Heart right ventricle (tissue), 16 donors: ENCODE results near the gene CLPTM1. TPM values are rescaled to one million over a fixed set of nuclear protein-coding genes. Genes with fewer than 3 reads are reported as not detected.

Source experiments
- ATAC-seq, 8 donors: fragments of 200-7000 bp; cut with Tn5 transposase; one replicate each; pipeline ENCODE4 v1.9.1; 2020; ENCODE audit warnings: mild to moderate bottlenecking in 8 of 8, moderate library complexity in 8 of 8, moderate number of reproducible peaks in 1 of 8
- DNase-seq, 2 donors: peaks; one replicate each; pipeline ENCODE4 v3.0.0-alpha.2; 2020
- H3K27ac ChIP-seq, 10 donors: fragments of 200-600 bp; sonication (generic) in 2 of 10; one replicate each; pipeline versions ENCODE4 v1.5.0 to v1.8.0; 2020 to 2022; ENCODE audit warnings: mild to moderate bottlenecking in 3 of 10
- H3K27me3 ChIP-seq, 7 donors: fragments of 200-600 bp; one replicate each; pipeline ENCODE4 v1.8.0; 2021 to 2022; ENCODE audit warnings: mild to moderate bottlenecking in 2 of 7
- H3K36me3 ChIP-seq, 9 donors: fragments of 200-600 bp; sonication (generic) in 1 of 9; one replicate each; pipeline versions ENCODE4 v1.5.0 to v1.8.0; 2020 to 2022; ENCODE audit warnings: mild to moderate bottlenecking in 2 of 9
- H3K4me1 ChIP-seq, 9 donors: fragments of 200-600 bp; sonication (generic) in 1 of 9; one replicate each; pipeline versions ENCODE4 v1.5.0 to v1.8.0; 2020 to 2022; ENCODE audit warnings: mild to moderate bottlenecking in 4 of 9
- H3K4me3 ChIP-seq, 10 donors: fragments of 200-600 bp; sonication (generic) in 2 of 10; one replicate each; pipeline versions ENCODE4 v1.5.0 to v1.8.0; 2020 to 2022; ENCODE audit warnings: mild to moderate bottlenecking in 7 of 10, moderate library complexity in 2 of 10
- H3K9me3 ChIP-seq, 11 donors: fragments of 200-600 bp in 10 of 11; sonication (generic) in 2 of 11; one replicate each; pipeline versions ENCODE4 v1.5.0 to v1.8.0; 2013 to 2022; ENCODE audit warnings: mild to moderate bottlenecking in 2 of 11, control low read depth in 1 of 11, moderate library complexity in 1 of 11
- WGBS, 2 donors: extraction: QIAGEN DNeasy Blood & Tissue Kit; methylation state at CpG; one replicate each; pipeline ENCODE4 v1.1.7; 2013; ENCODE audit warnings: inconsistent platforms in 1 of 2; 5-methylcytosine and 5-hydroxymethylcytosine counted together
- intact Hi-C, 10 donors: fragments of 100-400 bp; cut with DNase I; formaldehyde crosslinking; loops; one replicate each; pipeline versions ENCODE4 v1.11.1 to v1.14.2; 2022
- polyA plus RNA-seq, 2 donors: library from polyadenylated mRNA; stranded (reverse); fragments of 200-250 nt; gene quantifications; one replicate each; pipeline ENCODE4 v1.2.3, GENCODE V29; 2013
- total RNA-seq, 10 donors: library from RNA; stranded (reverse); fragmentation: NEBNext Ultra II Directional in 3 of 10; extraction: Animal tissue kit (Norgen Biotek cat#: 25700) in 3 of 10; gene quantifications; one replicate each; pipeline versions ENCODE4 v1.2.1 to v1.2.4, GENCODE V29; 2021 to 2023
- TF ChIP-seq, protein P1 (sequence below), 9 donors: fragments of 200-600 bp; sonication (generic) in 2 of 9; IDR thresholded peaks; one replicate each; pipeline versions ENCODE4 v1.5.0 to v1.8.0; 2021 to 2022; ENCODE audit warnings: antibody characterized with exemption in 9 of 9, mild to moderate bottlenecking in 5 of 9, moderate library complexity in 1 of 9
- donor health status: Arrhythmogenic right ventricular cardiomyopathy.
- donor health status: ischemic (EF 13 %, LVEDD 7.1; RV severe dilation, severe dysfunction).
- donor health status: healthy with polysubstance abuse.
- donor health status: DM: no; HTN: yes; CAD: no.
- donor health status: DM: no; HTN: no; CAD: no.
- donor health status: ischemic (EF 25% LVEDD 6.9; RV normal size, moderate dysfunction).
- donor health status: ischemic (EF 25% LVEDD 5.7; RV mildly dilated, moderate dysfunction).
- donor health status: healthy.
- donor health status: DM: yes; HTN: yes; CAD: no.
- donor health status: Ischemic cardiomyopathy.
- donor health status: ischemic (EF 35%, LVEDD 5.7; RV mildly dilated, moderate dysfunction).
- donor health status: nonischemic (EF 11% LVEDD 7.7; RV severe dilation, severe dysfunction).
- donor health status: DM: yes; HTN: yes; CAD: no.
- donor health status: PGD.
- donor health status: ischemic (EF 29% LVEDD 5.4; RV normal size, mild dysfunction).
- donor health status: nonischemic (EF 23%, LVEDD 6.1; RV moderate dilation, normal function).

CLPTM1 gene
- total and polyA plus RNA-seq, 12 donors: 72.1 to 130 (median 95.7) TPM

DNA sequence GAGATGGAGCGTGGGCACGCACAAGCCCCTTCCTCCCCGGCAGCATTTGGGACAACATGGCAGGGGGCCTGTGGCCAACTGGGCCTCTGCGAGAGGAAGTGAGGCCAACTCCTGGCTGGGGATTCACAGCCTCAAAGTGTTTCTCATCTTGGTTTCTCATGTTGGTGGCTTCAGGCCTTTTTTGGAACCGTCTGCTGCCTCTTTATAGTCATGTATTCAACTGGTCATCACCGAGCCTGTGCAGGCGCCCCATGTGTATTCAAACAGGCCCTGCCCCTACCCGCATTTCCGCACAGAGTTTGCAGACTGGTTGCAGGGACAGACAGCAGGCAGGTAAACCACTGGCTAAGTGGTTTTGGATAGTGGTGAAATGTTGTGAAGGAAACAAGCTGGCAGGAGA, 28.8 kb downstream of the CLPTM1 start:
- ATAC-seq (no peak), DNase-seq (no peak)
- Histone ChIP-seq H3K27me3 (no peaks in the 10 kb centered on the region), H3K27ac (no peak overlapping the region), H3K9me3 (no peaks in the 10 kb centered on the region), H3K36me3 (peaks cover 0 to 99% (median 33%) of the 10 kb centered on the region in 9 donors), H3K4me1 (no peaks in the 10 kb centered on the region), H3K4me3 (no peak overlapping the region)
- WGBS, 2 donors: 92 to 93% methylated on average over 9 of the region's 9 CpGs
- intact Hi-C loops: no loop called here
- TF ChIP-seq, protein P1, sequence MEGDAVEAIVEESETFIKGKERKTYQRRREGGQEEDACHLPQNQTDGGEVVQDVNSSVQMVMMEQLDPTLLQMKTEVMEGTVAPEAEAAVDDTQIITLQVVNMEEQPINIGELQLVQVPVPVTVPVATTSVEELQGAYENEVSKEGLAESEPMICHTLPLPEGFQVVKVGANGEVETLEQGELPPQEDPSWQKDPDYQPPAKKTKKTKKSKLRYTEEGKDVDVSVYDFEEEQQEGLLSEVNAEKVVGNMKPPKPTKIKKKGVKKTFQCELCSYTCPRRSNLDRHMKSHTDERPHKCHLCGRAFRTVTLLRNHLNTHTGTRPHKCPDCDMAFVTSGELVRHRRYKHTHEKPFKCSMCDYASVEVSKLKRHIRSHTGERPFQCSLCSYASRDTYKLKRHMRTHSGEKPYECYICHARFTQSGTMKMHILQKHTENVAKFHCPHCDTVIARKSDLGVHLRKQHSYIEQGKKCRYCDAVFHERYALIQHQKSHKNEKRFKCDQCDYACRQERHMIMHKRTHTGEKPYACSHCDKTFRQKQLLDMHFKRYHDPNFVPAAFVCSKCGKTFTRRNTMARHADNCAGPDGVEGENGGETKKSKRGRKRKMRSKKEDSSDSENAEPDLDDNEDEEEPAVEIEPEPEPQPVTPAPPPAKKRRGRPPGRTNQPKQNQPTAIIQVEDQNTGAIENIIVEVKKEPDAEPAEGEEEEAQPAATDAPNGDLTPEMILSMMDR (IDR thresholded peaks at IDR 0.05): no peak

DNA sequence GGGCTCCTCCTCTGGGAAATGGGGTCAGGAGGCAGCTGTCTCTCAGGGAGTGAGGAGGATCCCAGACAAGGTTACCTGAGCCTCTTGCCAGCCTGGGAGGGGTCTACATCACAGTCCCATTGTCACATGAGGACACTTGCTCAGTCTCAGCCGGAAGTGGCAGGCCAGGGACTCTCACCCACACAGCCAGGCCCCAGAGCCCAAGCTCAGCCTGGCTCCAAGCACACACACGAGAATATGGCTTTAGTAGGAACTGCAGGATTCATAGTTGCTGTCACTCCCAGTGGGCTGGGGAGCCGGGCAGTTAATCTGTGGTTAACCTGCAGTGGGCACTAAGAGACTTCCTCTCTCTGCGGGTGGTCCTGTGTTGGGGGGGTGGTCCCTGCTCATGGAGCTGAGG, 30.3 kb downstream of the CLPTM1 start:
- intact Hi-C loops: loop anchor here in 2 of 10 donors (5.0 kb wide), 2 partner anchors 72 to 922 kb away; no protein-coding TSS in a partner anchor
- WGBS, 2 donors: 87 to 88% methylated on average over 4 of the region's 4 CpGs

DNA sequence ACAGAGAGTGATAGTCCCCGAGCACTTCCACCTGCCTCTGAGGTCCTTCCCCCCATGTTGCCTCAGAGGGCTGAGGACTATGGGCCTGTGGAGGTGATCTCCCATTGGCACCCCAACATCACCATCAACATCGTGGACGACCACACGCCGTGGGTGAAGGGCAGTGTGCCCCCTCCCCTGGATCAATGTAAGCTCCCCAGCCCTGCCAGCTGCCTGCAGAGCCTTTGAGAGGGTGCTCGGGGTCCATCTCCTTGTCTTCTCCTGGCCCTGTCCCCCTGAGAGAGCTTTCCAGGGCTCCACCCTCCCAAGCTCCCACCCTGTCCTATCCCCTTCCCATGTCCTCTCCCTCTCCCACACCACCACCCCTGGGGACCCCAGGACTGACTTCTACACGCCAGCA, 31.2 kb downstream of the CLPTM1 start:
- Histone ChIP-seq H3K36me3 (peaks cover 0 to 99% (median 24%) of the 10 kb centered on the region in 9 donors), H3K4me3 (no peak overlapping the region), H3K27ac (no peak overlapping the region), H3K27me3 (no peaks in the 10 kb centered on the region), H3K4me1 (no peaks in the 10 kb centered on the region), H3K9me3 (no peaks in the 10 kb centered on the region)
- WGBS, 2 donors: 89 to 91% methylated on average over 7 of the region's 7 CpGs
- TF ChIP-seq, protein P1 (IDR thresholded peaks at IDR 0.05): no peak
- intact Hi-C loops: loop anchor here in 2 of 10 donors (5.0 kb wide), 2 partner anchors 71 to 921 kb away; no protein-coding TSS in a partner anchor
- DNase-seq (no peak), ATAC-seq (no peak)

More for the DNA sequence above, 30.3 kb downstream of the CLPTM1 start:
- no peaks in the 10 kb centered on the region for H3K27me3 ChIP-seq
- H3K4me1 ChIP-seq: no peaks in the 10 kb centered on the region
- H3K27ac ChIP-seq: no peak overlapping the region
- no peaks in the 10 kb centered on the region for H3K9me3 ChIP-seq
- DNase-seq: no peak
- peaks cover 0 to 99% (median 25%) of the 10 kb centered on the region in 9 donors for H3K36me3 ChIP-seq
- no peak for ATAC-seq
- TF ChIP-seq, protein P1 (IDR thresholded peaks at IDR 0.05): no peak
- H3K4me3 ChIP-seq: no peak overlapping the region

DNA sequence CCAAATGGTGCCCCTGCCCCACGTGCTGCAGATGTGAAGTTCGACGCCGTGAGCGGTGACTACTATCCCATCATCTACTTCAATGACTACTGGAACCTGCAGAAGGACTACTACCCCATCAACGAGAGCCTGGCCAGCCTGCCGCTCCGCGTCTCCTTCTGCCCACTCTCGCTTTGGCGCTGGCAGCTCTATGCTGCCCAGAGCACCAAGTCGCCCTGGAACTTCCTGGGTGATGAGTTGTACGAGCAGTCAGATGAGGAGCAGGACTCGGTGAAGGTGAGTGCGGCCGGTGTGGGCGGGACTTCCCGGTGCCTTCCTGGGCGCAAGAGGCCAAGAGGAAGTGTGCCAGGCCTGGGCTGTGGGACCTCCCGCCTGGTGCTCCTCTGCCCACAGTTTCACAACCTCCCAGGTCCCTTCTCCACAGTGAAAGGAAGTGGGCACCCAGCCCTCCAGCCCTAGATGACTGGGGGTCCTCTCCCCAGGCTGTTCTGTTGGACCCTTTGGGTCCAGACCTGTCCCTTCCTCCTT, 32.0 kb downstream of the CLPTM1 start:
- WGBS, 2 donors: 86 to 93% methylated on average over 20 of the region's 20 CpGs
- Histone ChIP-seq H3K27ac (no peak overlapping the region), H3K9me3 (no peaks in the 10 kb centered on the region), H3K36me3 (peaks cover 0 to 99% (median 28%) of the 10 kb centered on the region in 9 donors), H3K4me3 (no peak overlapping the region), H3K4me1 (no peaks in the 10 kb centered on the region), H3K27me3 (no peaks in the 10 kb centered on the region)
- DNase-seq (no peak), ATAC-seq (no peak)
- TF ChIP-seq, protein P1 (IDR thresholded peaks at IDR 0.05): no peak
- intact Hi-C loops: loop anchor here in 2 of 10 donors (5.0 kb wide), 2 partner anchors 70 to 920 kb away; no protein-coding TSS in a partner anchor
